EH (cell line): ENCODE data around the gene VPS8.
"Not testable (repeated sequence)": the region's sequence is repeated elsewhere in the genome, so short reads cannot be mapped to it uniquely, and the experiment has no call there.

Experiments
- DNase-seq: peaks from one replicate; pipeline ENCODE4 v3.0.0-alpha.2; 2015; ENCODE audit warnings: low read depth

VPS8 gene

GRCh38 chr3:184918750-184919149, 106.8 kb downstream of the VPS8 start:
- no peak for DNase-seq

DNA sequence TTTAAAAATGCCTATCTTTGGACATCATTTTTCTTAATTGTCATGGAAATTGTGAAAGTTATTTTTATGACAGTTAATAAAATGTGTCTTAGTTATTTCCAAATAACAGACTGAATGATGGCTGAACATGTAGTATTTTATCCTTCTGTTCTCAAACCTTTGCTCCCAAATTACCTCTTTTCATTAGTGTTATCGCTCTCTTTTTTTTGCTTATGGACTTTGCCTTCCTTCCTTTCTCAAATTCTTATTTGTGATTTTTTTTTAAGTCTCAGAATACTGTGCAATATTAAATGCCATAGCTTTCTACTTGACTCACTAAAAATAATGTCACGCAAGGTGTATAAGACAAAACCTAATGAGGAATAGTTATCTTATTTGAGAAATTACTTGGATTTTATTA, 107.7 kb downstream of the VPS8 start:
- DNase-seq = no peak

- no peak for DNase-seq
Measured at GRCh38 chr3:184924547-184924946, 112.6 kb downstream of the VPS8 start.

- DNase-seq = no peak
Measured at GRCh38 chr3:184927796-184928315, 115.9 kb downstream of the VPS8 start.

DNA sequence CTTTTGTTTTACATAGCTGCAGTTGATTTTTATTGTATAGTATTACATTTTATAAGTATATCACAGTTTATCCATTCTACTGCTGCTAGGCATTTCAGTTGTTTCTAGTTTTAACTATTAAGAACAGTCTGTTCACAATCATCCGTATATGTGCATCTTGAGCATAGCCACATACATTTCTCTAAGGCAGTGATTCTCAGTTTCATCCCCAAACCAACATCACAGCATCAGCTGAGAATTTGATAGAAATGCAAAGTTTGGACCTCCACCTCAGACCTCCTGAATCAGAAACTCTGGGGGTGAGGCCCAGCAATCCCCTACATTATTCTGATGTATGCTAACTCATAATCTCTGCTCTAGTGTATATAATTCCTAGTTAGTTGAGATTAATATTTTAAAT, 120.8 kb downstream of the VPS8 start:
- DNase-seq = no peak

DNA sequence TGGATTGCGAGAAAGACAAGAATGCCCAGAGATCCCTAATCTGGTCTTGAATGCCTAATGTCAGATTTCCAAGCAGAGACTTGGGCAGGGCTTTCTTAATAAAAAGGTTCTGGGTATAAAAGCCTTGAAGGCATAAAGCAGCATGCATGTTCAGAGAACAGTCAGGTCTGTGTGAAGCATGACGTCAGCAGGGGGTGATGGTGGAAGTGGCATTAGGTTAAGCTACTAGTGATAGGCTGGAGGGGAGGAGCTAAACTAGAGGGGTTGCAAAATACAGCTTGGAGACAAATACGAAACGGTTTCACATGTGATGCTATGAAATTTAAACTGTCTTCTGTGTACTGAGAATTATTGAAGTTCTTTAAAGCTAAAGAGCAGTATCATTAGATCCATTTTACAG, 125.6 kb downstream of the VPS8 start:
- peak; percentile 35 for DNase-seq

GRCh38 chr3:184941408-184941807, 129.4 kb downstream of the VPS8 start:
- DNase-seq = no peak

DNA sequence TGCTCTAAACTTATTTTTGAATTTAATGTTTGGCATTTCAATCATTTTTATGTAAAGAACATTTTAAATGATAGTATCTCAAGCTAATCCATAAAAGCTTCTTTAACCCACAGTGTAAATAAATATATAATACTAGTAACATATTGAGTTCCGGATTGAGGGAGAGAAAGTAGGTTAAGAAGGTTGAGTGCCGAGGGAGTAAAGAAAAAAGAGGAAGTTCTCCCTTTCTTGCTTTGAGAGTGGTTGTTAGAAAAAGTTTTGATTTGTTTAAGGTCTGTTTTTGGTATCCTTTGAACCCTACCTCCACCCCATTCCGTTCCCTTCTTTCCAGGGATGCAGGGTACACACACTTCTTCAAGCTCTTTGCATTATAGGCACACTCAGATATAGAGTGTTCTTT, 130.8 kb downstream of the VPS8 start:
- no peak for DNase-seq

GRCh38 chr3:184944241-184944640, 132.3 kb downstream of the VPS8 start:
- no peak for DNase-seq

DNA sequence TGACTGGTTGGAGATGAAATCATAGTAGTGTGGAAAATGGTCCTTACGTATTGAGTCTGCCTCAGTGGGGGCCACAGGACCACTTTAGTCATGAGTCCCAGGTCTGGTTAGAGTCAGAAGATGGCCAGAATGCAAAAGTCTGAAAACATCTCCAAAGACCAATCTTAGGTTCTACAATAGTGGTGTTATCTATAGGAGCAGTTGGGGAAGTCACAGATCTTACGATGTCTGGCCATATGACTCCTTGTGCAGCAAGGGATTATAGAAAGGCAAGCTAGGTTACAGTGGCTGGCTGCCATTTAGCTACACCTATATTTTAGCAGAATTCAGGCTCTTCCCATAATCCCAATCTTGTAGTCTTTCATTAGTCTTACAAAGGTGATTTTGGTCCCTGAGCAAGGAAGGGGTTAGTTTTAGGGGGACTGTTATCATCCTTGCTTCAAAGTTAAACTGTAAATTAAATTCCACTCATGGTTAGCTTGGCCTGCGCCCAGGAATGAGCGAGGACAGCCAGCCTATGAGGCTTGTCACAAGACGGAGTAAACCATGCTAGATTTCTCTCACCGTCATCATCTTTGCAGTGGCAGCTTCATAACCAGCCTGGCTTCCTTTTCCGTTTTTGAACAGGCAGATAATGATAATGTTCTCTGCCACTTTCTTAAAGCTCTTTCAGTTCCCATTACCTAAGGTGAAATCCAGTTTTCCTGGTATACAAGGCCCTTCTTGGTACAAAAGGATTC, 134.1 kb downstream of the VPS8 start:
- no peak for DNase-seq

DNA sequence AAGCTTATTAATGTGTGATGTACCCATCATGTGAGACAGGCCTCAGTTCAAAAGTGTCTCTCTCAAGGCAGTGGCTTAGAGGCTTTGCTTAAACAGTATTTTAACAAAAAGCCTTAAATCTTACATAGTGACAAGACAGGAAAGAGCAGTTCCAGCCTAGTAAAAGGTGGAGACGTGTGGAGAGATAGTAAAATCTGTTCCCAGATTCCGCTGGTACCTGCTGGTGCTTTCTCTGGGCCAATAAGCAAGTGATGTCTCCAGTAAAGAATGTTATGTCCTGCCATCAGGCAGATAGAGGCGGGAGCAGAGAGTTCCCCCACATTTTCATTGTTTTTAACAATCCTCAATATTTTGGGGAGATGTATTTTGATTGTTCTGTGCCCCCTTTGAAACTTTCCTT, 135.0 kb downstream of the VPS8 start:
- no peak for DNase-seq

GRCh38 chr3:184949251-184949965, 137.4 kb downstream of the VPS8 start:
- DNase-seq = peak; percentile 1

- not testable (repeated sequence) for DNase-seq
Measured at GRCh38 chr3:184950816-184951215, 138.8 kb downstream of the VPS8 start.

DNA sequence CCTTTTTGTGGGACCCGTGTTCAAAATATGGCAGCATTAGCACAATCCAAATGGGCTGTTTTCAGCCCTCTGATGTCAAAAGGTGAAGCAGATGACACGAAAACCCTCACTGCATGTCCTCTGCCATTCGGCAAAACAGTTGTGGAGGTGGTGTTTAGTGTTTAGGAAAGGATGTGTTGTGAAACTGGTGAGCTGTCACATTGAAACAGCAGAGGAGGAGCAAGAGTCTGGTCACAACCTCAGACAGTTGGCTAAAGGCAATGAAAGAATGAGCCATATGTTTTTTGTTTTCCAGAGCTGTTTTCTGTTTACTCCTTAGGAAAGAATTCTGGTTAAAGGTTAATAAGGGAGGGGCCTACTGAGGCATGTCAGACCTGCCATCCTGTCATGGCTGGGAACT, 140.7 kb downstream of the VPS8 start:
- peak; percentile 6 for DNase-seq

- DNase-seq = no peak
Measured at GRCh38 chr3:184953401-184953800, 141.4 kb downstream of the VPS8 start.

DNA sequence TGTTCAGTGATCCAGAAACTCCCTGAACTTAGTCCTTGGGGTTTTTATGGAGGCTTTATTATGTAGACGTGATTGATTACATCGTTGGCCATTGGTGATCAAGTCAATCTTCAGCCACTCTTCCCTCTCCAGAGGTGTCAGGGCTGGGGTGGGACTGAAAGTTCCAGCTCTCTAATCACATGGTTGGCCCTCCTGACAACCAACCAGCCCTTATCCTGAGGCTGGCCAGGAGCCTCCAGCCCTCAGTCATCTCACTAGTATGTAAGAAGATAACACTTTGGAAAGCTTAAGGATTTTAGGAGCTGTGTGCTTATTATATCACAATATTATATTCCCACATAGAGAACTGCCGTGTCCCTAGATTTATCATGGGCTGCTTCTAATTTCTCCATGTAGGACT, 142.3 kb downstream of the VPS8 start:
- DNase-seq = no peak

DNA sequence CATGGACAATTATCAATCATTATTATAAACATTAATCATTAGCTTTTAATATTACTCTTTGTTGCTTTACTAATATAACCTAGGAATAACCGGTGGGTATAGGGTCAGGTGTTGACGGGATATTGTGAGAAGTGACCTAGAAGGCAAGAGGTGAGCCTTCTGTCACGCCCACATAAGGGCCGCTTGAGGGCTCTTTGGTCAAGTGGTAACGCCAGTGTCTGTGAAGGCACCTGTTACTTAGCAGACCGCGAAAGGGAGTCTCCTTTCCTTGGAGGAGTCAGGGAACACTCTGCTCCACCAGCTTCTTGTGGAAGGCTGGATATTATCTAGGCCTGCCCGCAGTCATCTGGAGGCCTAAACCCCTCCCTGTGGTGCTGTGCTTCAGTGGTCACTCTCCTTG, 142.9 kb downstream of the VPS8 start:
- DNase-seq = not testable (repeated sequence)

DNA sequence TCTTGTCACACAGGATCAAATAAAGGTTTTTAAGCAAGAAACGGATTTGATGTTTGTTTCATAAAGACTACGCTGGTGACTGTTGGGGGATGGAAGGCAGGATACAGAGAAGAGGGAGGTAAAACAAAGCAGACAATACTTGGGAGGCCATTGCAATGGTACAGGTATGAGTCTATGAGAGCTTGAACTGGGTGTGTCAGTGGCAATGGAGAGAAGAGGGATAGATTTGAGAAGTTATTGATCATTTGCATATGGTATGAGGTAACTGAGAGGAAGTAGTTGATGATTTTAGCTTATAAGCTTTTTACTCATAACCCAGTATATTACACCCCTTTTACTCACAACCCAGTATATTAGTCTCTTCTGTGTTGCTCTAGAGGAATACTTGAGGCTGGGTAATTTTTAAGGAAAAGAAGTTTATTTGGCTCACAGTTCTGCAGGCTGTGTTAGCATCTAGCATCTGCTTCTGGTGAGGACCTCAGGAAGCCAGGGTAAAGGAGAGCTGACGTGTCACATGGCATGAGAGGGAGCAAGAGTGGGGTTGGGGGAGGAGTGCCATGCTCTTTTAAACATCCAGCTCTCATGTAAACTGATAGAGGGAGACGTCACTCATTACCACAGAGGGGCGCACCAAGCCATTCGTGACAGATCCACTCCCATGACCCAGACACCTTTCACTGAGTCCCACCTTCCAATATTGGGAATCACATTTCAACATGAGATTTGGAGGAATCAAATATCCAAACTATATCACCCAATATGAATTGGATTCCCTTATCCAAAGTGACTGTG, 153.9 kb downstream of the VPS8 start:
- DNase-seq = no peak

GRCh38 chr3:184968115-184968514, 156.1 kb downstream of the VPS8 start:
- DNase-seq = no peak

- DNase-seq = no peak
Measured at GRCh38 chr3:184970186-184970585, 158.2 kb downstream of the VPS8 start.

DNA sequence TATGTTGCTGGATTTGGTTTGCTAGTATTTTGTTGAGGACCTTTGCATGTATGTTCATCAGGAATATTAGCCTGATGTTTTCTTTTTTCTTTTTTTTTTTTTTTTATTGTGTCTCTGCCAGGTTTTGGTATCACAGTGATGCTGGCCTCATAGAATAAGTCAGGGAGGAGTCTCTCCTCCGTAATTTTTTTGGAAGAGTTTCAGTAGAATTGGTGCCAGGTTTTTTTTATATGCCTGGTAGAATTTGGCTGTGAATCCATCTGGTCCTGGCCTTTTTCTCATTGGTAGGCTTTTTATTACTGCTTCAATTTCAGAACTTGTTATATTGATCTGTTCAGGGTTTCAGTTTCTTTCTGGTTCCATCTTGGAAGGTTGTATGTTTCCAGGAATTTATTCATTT, 165.8 kb downstream of the VPS8 start:
- DNase-seq = no peak

GRCh38 chr3:184981071-184981470, 169.1 kb downstream of the VPS8 start:
- no peak for DNase-seq

DNA sequence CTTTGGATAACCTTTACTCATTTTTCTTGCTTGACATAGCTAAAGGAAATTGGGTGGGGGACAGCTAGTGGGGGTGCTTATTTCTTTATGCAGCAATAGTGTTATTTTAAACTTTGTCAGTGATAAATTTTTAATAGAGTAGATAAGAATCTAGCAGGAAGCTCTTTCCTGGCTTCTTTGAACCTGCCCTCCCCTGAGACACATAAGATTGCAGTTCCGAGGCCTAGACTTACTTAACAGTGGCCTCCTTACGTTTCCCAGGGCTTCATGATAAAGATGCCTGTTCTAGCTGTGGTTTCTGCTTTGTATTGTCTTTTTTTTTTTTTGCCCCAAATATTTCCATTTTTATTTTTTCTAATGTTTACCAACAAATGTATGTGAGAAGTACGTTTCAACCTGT, 170.1 kb downstream of the VPS8 start:
- DNase-seq = no peak
